ENCODE measurements around the gene ITSN1. TPM values are rescaled to one million over a fixed set of nuclear protein-coding genes. Genes with fewer than 3 reads are reported as not detected.

The ITSN1 gene
- total RNA-seq, 1 experiment from 2014 or later: 50.3 TPM

GRCh38 chr21:33690874-33691273 is 48.6 kb downstream of the ITSN1 start:
- Histone ChIP-seq H3K27me3 (ENCODE audit: control insufficient read depth, insufficient read depth, low read length) (no peaks in the 10 kb centered on the region), H3K9me3 (ENCODE audit: control insufficient read depth, insufficient read depth, low read depth, low read length) (no peaks in the 10 kb centered on the region), H3K4me3 (ENCODE audit: low read depth in 2 of 2, low read length in 2 of 2) (no peak overlapping the region), H3K27ac (ENCODE audit: low read length) (no peak overlapping the region; the same call in 1 of the 2 replicates), H3K4me1 (ENCODE audit: control insufficient read depth, insufficient read depth, low read length) (peaks cover 14% of the 10 kb centered on the region), H3K36me3 (ENCODE audit: control insufficient read depth, insufficient read depth, low read length) (no peaks in the 10 kb centered on the region)
- no peak for TF ChIP-seq CTCF (IDR thresholded peaks at IDR 0.05)
- no peak for TF ChIP-seq TCF7L2 (IDR thresholded peaks at IDR 0.05; ENCODE audit: low read depth, low read length)
- TF ChIP-seq, protein P1, sequence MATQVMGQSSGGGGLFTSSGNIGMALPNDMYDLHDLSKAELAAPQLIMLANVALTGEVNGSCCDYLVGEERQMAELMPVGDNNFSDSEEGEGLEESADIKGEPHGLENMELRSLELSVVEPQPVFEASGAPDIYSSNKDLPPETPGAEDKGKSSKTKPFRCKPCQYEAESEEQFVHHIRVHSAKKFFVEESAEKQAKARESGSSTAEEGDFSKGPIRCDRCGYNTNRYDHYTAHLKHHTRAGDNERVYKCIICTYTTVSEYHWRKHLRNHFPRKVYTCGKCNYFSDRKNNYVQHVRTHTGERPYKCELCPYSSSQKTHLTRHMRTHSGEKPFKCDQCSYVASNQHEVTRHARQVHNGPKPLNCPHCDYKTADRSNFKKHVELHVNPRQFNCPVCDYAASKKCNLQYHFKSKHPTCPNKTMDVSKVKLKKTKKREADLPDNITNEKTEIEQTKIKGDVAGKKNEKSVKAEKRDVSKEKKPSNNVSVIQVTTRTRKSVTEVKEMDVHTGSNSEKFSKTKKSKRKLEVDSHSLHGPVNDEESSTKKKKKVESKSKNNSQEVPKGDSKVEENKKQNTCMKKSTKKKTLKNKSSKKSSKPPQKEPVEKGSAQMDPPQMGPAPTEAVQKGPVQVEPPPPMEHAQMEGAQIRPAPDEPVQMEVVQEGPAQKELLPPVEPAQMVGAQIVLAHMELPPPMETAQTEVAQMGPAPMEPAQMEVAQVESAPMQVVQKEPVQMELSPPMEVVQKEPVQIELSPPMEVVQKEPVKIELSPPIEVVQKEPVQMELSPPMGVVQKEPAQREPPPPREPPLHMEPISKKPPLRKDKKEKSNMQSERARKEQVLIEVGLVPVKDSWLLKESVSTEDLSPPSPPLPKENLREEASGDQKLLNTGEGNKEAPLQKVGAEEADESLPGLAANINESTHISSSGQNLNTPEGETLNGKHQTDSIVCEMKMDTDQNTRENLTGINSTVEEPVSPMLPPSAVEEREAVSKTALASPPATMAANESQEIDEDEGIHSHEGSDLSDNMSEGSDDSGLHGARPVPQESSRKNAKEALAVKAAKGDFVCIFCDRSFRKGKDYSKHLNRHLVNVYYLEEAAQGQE (IDR thresholded peaks at IDR 0.05; ENCODE audit: insufficient read depth in 1 of 2, low read depth in 2 of 2, low read length in 1 of 2): no peak
- TF ChIP-seq SIN3A (IDR thresholded peaks at IDR 0.05; ENCODE audit: borderline replicate concordance, insufficient read depth, low read depth, low read length): no peak
- TF ChIP-seq POLR2AphosphoS5 (IDR thresholded peaks at IDR 0.05; ENCODE audit: low read depth, low read length): no peak
- no TSS peak for BruUV-seq (replicated peaks)
- DNase-seq (ENCODE audit: low read depth, low spot score) (no peak), ATAC-seq (no peak)
- POLR2A ChIA-PET: interaction anchor here (0.7 kb wide), 1 partner anchor 41 kb away, joined by 7 read pairs; no protein-coding TSS in a partner anchor
- CTCF ChIA-PET: no interaction called here
- intact Hi-C loops (cut with micrococcal nuclease; ENCODE audit: unreplicated experiment): no loop called here
- in situ Hi-C loops (cut with HindIII; ENCODE audit: low pct_unique_long_range_greater_than_20kb, low sequenced_read_pairs): no loop called here

GRCh38 chr21:33691945-33692603 is 49.8 kb downstream of the ITSN1 start:
- peaks cover 13% of the 10 kb centered on the region for H3K4me1 ChIP-seq (ENCODE audit: control insufficient read depth, insufficient read depth, low read length)
- ChIA-PET POLR2A (no interaction called here), CTCF (no interaction called here)
- no peak for DNase-seq (ENCODE audit: low read depth, low spot score)
- no peaks in the 10 kb centered on the region for H3K9me3 ChIP-seq (ENCODE audit: control insufficient read depth, insufficient read depth, low read depth, low read length)
- intact Hi-C loops (cut with micrococcal nuclease; ENCODE audit: unreplicated experiment) (no loop called here), in situ Hi-C loops (cut with HindIII; ENCODE audit: low pct_unique_long_range_greater_than_20kb, low sequenced_read_pairs) (no loop called here)
- H3K36me3 ChIP-seq (ENCODE audit: control insufficient read depth, insufficient read depth, low read length): no peaks in the 10 kb centered on the region
- H3K4me3 ChIP-seq (ENCODE audit: low read depth in 2 of 2, low read length in 2 of 2): no peak overlapping the region
- no TSS peak for BruUV-seq (replicated peaks)
- no peak overlapping the region for H3K27ac ChIP-seq (ENCODE audit: low read length)
- no peak for TF ChIP-seq TCF7L2 (IDR thresholded peaks at IDR 0.05; ENCODE audit: low read depth, low read length)
- no peak for TF ChIP-seq SIN3A (IDR thresholded peaks at IDR 0.05; ENCODE audit: borderline replicate concordance, insufficient read depth, low read depth, low read length)
- no peak for TF ChIP-seq POLR2AphosphoS5 (IDR thresholded peaks at IDR 0.05; ENCODE audit: low read depth, low read length)
- no peak for TF ChIP-seq CTCF (IDR thresholded peaks at IDR 0.05)
- TF ChIP-seq, protein P1 (IDR thresholded peaks at IDR 0.05; ENCODE audit: insufficient read depth in 1 of 2, low read depth in 2 of 2, low read length in 1 of 2): no peak
- no peak for ATAC-seq
- H3K27me3 ChIP-seq (ENCODE audit: control insufficient read depth, insufficient read depth, low read length): no peaks in the 10 kb centered on the region
